Measurements from ENCODE around the gene ESPL1.
A peak's percentile ranks its signal among the peaks of the same experiment; 100 is the strongest.

Gene ESPL1

DNA sequence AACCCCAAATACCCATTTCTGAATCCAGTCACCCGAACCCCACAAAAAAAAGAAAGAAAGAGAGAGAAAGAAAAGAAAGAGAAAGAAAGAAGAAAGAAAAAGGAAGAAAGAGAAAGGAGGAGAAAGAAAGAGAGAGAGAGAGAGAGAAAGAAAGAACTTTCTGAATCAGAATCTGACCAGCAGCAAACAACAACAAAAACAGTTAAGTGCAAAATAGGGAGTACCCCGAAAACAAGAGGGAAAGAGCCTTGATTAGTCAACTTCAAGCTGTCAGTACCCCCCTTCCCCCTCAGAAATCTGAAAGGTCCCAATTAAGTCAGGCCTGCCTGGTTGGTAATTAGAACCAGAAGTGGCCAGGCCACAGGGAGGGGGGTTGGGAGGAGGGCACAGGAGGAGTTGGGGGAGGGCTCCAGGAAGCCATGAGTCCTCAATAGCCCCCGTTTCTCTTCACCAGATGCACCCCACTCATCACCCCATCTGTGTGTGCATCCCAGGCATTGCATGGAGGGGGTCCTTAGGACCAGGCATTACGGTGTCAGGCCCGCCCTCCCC, 45.9 kb upstream of the ESPL1 start:
- Histone ChIP-seq H3K27me3 (ENCODE audit: control insufficient read depth in 3 of 3, insufficient read depth in 3 of 3, low read depth in 1 of 3, low read length in 3 of 3) (peaks cover 4 to 27% (median 21%) of the 10 kb centered on the region in 3 experiments), H3K36me3 (replicated peaks in 1 of 2; ENCODE audit: control insufficient read depth in 2 of 2, insufficient read depth in 2 of 2, low read length in 2 of 2) (no peaks in the 10 kb centered on the region), H3K4me2 (ENCODE audit: insufficient read depth, low read length, poor library complexity, severe bottlenecking) (peak overlapping the region; percentile 85), H2BK15ac (ENCODE audit: low read length) (peak overlapping the region; percentile 24), H2AK5ac (ENCODE audit: low read depth, low read length) (peak overlapping the region; percentile 94), H3K27ac (replicated peaks; ENCODE audit: low read length) (peak overlapping the region; percentile 82), H4K91ac (ENCODE audit: low read depth, low read length, poor library complexity) (no peak overlapping the region), H3K9me3 (replicated peaks in 1 of 2; ENCODE audit: control insufficient read depth in 2 of 2, insufficient read depth in 1 of 2, low read depth in 1 of 2, low read length in 2 of 2) (no peaks in the 10 kb centered on the region), H2BK12ac (ENCODE audit: low read length) (no peak overlapping the region), H3K4ac (ENCODE audit: low read length) (peak overlapping the region; percentile 19), H2BK5ac (ENCODE audit: low read length) (no peak overlapping the region), H3K4me1 (ENCODE audit: control insufficient read depth in 2 of 2, insufficient read depth in 1 of 2, low read depth in 1 of 2, low read length in 2 of 2) (peaks cover 49 to 55% of the 10 kb centered on the region in 2 donors), H2BK120ac (ENCODE audit: low read depth, low read length) (no peak overlapping the region), H3K14ac (ENCODE audit: low read length) (peak overlapping the region; percentile 71), H4K8ac (ENCODE audit: low read depth, low read length) (no peak overlapping the region), H3K9ac (ENCODE audit: low read depth, low read length, poor library complexity) (no peak overlapping the region), H3K23ac (ENCODE audit: low read depth, low read length, poor library complexity) (no peak overlapping the region), H3K18ac (ENCODE audit: low read length) (peak overlapping the region; percentile 60), H3K4me3 (ENCODE audit: low read length in 2 of 2) (peak overlapping the region in 1 of 2 donors; percentile 44), H3K79me1 (ENCODE audit: low read depth, low read length) (no peaks in the 10 kb centered on the region), H2AFZ (ENCODE audit: low read length) (peak overlapping the region; percentile 88)
- no peak for DNase-seq (ENCODE audit: low spot score)
- WGBS, 2 donors (ENCODE audit: extremely low coverage in 2 of 2, insufficient read length in 2 of 2, insufficient replicate concordance in 1 of 2): no CpG with 5 or more reads among the region's 5 CpGs

DNA sequence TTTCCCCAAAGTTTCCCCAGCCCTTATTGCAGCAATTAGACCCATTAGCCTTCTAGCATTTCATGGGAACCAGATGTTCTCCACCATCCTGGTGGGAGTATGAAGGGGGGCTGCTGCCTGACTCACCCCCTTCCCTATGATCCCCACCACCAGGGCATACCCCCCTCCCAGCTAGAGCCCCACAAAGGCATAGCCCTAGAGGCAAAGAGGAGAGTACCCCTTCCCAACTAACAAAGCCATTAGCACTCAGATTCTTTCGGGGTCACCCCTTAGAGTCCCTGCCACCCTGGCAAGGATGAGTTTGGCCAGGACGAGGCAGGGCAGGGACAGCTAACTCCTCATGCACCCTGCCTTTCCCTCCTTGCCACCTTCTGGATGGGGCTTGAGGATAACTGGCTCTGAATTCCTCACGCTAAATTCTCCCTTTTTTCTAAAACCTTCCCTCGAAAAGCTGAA, 45.3 kb upstream of the ESPL1 start:
- peak overlapping the region; percentile 94 for H2AK5ac ChIP-seq (ENCODE audit: low read depth, low read length)
- H3K4ac ChIP-seq (ENCODE audit: low read length): peak overlapping the region; percentile 19
- no peaks in the 10 kb centered on the region for H3K36me3 ChIP-seq (replicated peaks in 1 of 2; ENCODE audit: control insufficient read depth in 2 of 2, insufficient read depth in 2 of 2, low read length in 2 of 2)
- H4K8ac ChIP-seq (ENCODE audit: low read depth, low read length): no peak overlapping the region
- WGBS, 2 donors (ENCODE audit: extremely low coverage in 2 of 2, insufficient read length in 2 of 2, insufficient replicate concordance in 1 of 2): no CpG with 5 or more reads among the region's 4 CpGs
- peak overlapping the region; percentile 71 for H3K14ac ChIP-seq (ENCODE audit: low read length)
- no peaks in the 10 kb centered on the region for H3K9me3 ChIP-seq (replicated peaks in 1 of 2; ENCODE audit: control insufficient read depth in 2 of 2, insufficient read depth in 1 of 2, low read depth in 1 of 2, low read length in 2 of 2)
- H2BK12ac ChIP-seq (ENCODE audit: low read length): peak overlapping the region; percentile 97
- H2BK5ac ChIP-seq (ENCODE audit: low read length): no peak overlapping the region
- H2BK120ac ChIP-seq (ENCODE audit: low read depth, low read length): no peak overlapping the region
- no peak overlapping the region for H3K27ac ChIP-seq (replicated peaks; ENCODE audit: low read length)
- H4K91ac ChIP-seq (ENCODE audit: low read depth, low read length, poor library complexity): no peak overlapping the region
- H3K18ac ChIP-seq (ENCODE audit: low read length): peak overlapping the region; percentile 91
- peak overlapping the region; percentile 24 for H3K9ac ChIP-seq (ENCODE audit: low read depth, low read length, poor library complexity)
- peak overlapping the region; percentile 24 for H2BK15ac ChIP-seq (ENCODE audit: low read length)
- no peak for DNase-seq (ENCODE audit: low spot score)
- H3K4me3 ChIP-seq (ENCODE audit: low read length in 2 of 2): no peak overlapping the region
- H3K4me2 ChIP-seq (ENCODE audit: insufficient read depth, low read length, poor library complexity, severe bottlenecking): no peak overlapping the region
- peaks cover 4 to 27% (median 20%) of the 10 kb centered on the region in 3 experiments for H3K27me3 ChIP-seq (ENCODE audit: control insufficient read depth in 3 of 3, insufficient read depth in 3 of 3, low read depth in 1 of 3, low read length in 3 of 3)
- H3K4me1 ChIP-seq (ENCODE audit: control insufficient read depth in 2 of 2, insufficient read depth in 1 of 2, low read depth in 1 of 2, low read length in 2 of 2): peaks cover 44 to 49% of the 10 kb centered on the region in 2 donors
- peak overlapping the region; percentile 36 for H3K23ac ChIP-seq (ENCODE audit: low read depth, low read length, poor library complexity)
- H2AFZ ChIP-seq (ENCODE audit: low read length): peak overlapping the region; percentile 57
- H3K79me1 ChIP-seq (ENCODE audit: low read depth, low read length): no peaks in the 10 kb centered on the region

DNA sequence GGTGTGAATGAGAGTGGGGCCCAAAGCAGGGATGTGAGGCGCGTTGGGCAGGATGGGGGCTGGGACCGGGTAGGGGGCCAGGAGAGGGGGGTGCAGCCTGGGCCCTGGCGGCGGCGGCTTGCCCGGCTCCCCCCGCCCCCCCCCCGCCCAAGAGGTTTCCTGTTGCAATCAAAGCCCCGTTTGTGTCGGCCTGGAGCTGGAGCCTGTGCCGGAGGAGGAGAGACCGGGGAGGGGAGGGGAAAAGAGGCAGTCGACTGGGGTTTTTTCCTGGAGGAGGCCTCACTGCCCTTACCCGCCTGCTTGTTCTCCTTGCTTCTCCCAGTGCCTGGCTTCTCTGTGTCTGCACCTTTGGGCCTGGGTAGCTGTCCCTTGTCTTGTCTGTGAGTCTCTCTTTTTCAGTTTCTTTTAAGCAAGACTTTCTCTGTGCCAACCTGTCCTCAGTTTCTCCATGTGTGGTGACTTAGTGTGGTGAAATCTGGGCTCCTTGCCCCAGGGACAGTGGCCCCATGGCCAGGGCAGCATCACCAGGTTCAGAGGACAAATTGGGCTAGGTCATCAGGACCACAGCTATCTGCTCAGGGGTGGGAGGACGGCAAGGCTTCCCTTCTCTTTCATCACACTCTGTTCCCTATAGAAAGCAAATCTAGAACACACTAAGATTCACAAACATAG, 44.6 kb upstream of the ESPL1 start:
- peak overlapping the region; percentile 74 for H4K91ac ChIP-seq (ENCODE audit: low read depth, low read length, poor library complexity)
- peak overlapping the region; percentile 24 for H2BK15ac ChIP-seq (ENCODE audit: low read length)
- H3K9me3 ChIP-seq (replicated peaks in 1 of 2; ENCODE audit: control insufficient read depth in 2 of 2, insufficient read depth in 1 of 2, low read depth in 1 of 2, low read length in 2 of 2): no peaks in the 10 kb centered on the region
- peak overlapping the region; percentile 93 for H3K18ac ChIP-seq (ENCODE audit: low read length)
- H3K14ac ChIP-seq (ENCODE audit: low read length): no peak overlapping the region
- no peak overlapping the region for H2BK12ac ChIP-seq (ENCODE audit: low read length)
- peaks cover 41 to 47% of the 10 kb centered on the region in 2 donors for H3K4me1 ChIP-seq (ENCODE audit: control insufficient read depth in 2 of 2, insufficient read depth in 1 of 2, low read depth in 1 of 2, low read length in 2 of 2)
- no peak overlapping the region for H2BK5ac ChIP-seq (ENCODE audit: low read length)
- no peak overlapping the region for H3K4me3 ChIP-seq (ENCODE audit: low read length in 2 of 2)
- peaks cover 4 to 27% (median 13%) of the 10 kb centered on the region in 3 experiments for H3K27me3 ChIP-seq (ENCODE audit: control insufficient read depth in 3 of 3, insufficient read depth in 3 of 3, low read depth in 1 of 3, low read length in 3 of 3)
- H3K27ac ChIP-seq (replicated peaks; ENCODE audit: low read length): no peak overlapping the region
- no peak overlapping the region for H4K8ac ChIP-seq (ENCODE audit: low read depth, low read length)
- DNase-seq (ENCODE audit: low spot score): no peak
- peak overlapping the region; percentile 57 for H2AFZ ChIP-seq (ENCODE audit: low read length)
- no CpG with 5 or more reads among the region's 16 CpGs for WGBS, 2 donors (ENCODE audit: extremely low coverage in 2 of 2, insufficient read length in 2 of 2, insufficient replicate concordance in 1 of 2)
- H2AK5ac ChIP-seq (ENCODE audit: low read depth, low read length): peak overlapping the region; percentile 43
- H3K4me2 ChIP-seq (ENCODE audit: insufficient read depth, low read length, poor library complexity, severe bottlenecking): no peak overlapping the region
- no peaks in the 10 kb centered on the region for H3K79me1 ChIP-seq (ENCODE audit: low read depth, low read length)
- H3K36me3 ChIP-seq (replicated peaks in 1 of 2; ENCODE audit: control insufficient read depth in 2 of 2, insufficient read depth in 2 of 2, low read length in 2 of 2): no peaks in the 10 kb centered on the region
- peak overlapping the region; percentile 36 for H3K23ac ChIP-seq (ENCODE audit: low read depth, low read length, poor library complexity)
- H2BK120ac ChIP-seq (ENCODE audit: low read depth, low read length): no peak overlapping the region
- H3K9ac ChIP-seq (ENCODE audit: low read depth, low read length, poor library complexity): no peak overlapping the region
- no peak overlapping the region for H3K4ac ChIP-seq (ENCODE audit: low read length)

Data from neuronal stem cell (in vitro differentiated cells).